HEK293T (cell line): ENCODE measurements around the gene U2AF1.
"Not testable (repeated sequence)": the region's sequence is repeated elsewhere in the genome, so short reads cannot be mapped to it uniquely, and the experiment has no call there.

Source experiments
- CTBP1 ChIP-seq: fragments of 450-650 bp; IDR thresholded peaks from 2 replicates; pipeline ENCODE4 v1.6.1; 2016; ENCODE audit warnings: borderline replicate concordance
- FOXK2 ChIP-seq: fragments of 450-650 bp; IDR thresholded peaks from 2 replicates; pipeline ENCODE4 v1.6.1; 2016; ENCODE audit warnings: mild to moderate bottlenecking
- L3MBTL2 ChIP-seq: fragments of 450-650 bp; conservative IDR thresholded peaks from 2 replicates; pipeline ENCODE4 v1.6.1; 2016; ENCODE audit warnings: mild to moderate bottlenecking
- LEF1 ChIP-seq: fragments of 450-650 bp; IDR thresholded peaks from 2 replicates; pipeline ENCODE4 v1.6.1; 2017; ENCODE audit warnings: mild to moderate bottlenecking, borderline replicate concordance
- SP1 ChIP-seq: fragments of 450-650 bp; IDR thresholded peaks from 2 replicates; pipeline ENCODE4 v1.6.1; 2017
- SUZ12 ChIP-seq: fragments of 450-650 bp; IDR thresholded peaks from 2 replicates; pipeline ENCODE4 v1.6.1; 2016; ENCODE audit warnings: mild to moderate bottlenecking
- TARDBP ChIP-seq: fragments of 450-650 bp; IDR thresholded peaks from 2 replicates; pipeline ENCODE4 v1.6.1; 2016
- ZNF384 ChIP-seq: fragments of 450-650 bp; IDR thresholded peaks from 2 replicates; pipeline ENCODE4 v1.6.1; 2016

- not testable (repeated sequence) for TF ChIP-seq L3MBTL2, ZNF384, SP1, SUZ12, FOXK2, TARDBP, CTBP1, LEF1
These were observed 807 bp upstream of the U2AF1 start for GRCh38 chr21:43108177-43108576.
